Spleen (tissue), 7 donors: ENCODE data around the gene TMEM233.

Experiments
- CTCF ChIP-seq, 11 experiments: fragments of 200-600 bp in 7 of 11; fragments of 450-650 bp in 4 of 11; sonication (generic) in 4 of 11; IDR thresholded peaks in 8 of 11; conservative IDR thresholded peaks in 3 of 11; 1 replicate in 7 of 11; 2 replicates in 4 of 11; pipeline versions ENCODE4 v1.4.0 to v1.8.0; 2016 to 2021; ENCODE audit warnings: antibody characterized with exemption in 11 of 11, inconsistent platforms in 4 of 11, mild to moderate bottlenecking in 1 of 11
- POLR2A ChIP-seq, 3 donors: fragments of 450-650 bp; IDR thresholded peaks; one replicate each; pipeline ENCODE4 v1.5.1; 2017; ENCODE audit warnings: antibody characterized with exemption in 3 of 3, mild to moderate bottlenecking in 1 of 3
- donor health status: DM: no; HTN: no; CAD: no; lungs with moderate emphysema.
- donor health status: DM: no; HTN: no; CAD: no.
- donor health status: DM: no; HTN: no; CAD: no.

- TF ChIP-seq POLR2A (IDR thresholded peaks at IDR 0.05) (no peak), CTCF (IDR thresholded peaks at IDR 0.05 in 8 of 11, conservative IDR thresholded peaks at IDR 0.05 in 3 of 11) (no peak)
Measured at GRCh38 chr12:119556854-119557253, 36.7 kb upstream of the TMEM233 start.
